PFSK-1 (cell line): ENCODE measurements around the gene CNIH2.

Source experiments
- FOXP2 ChIP-seq: optimal IDR thresholded peaks from 2 replicates; pipeline ENCODE3; 2011; ENCODE audit warnings: borderline replicate concordance, control low read depth, inconsistent platforms; ENCODE audit not compliant: insufficient read depth; ENCODE audit errors: extremely low read length, extremely low read depth
- POLR2AphosphoS5 ChIP-seq: IDR thresholded peaks from 2 replicates; pipeline ENCODE4 v1.6.1; 2012; ENCODE audit warnings: low read depth, mild to moderate bottlenecking, control low read depth, low read length, moderate library complexity
- SIN3A ChIP-seq: IDR thresholded peaks from 2 replicates; pipeline ENCODE4 v1.6.1; 2012; ENCODE audit warnings: mild to moderate bottlenecking, low read length, moderate library complexity, borderline replicate concordance; ENCODE audit not compliant: insufficient read depth
- TAF1 ChIP-seq: IDR thresholded peaks from 2 replicates; pipeline ENCODE4 v1.6.1; 2012; ENCODE audit warnings: low read length, control low read depth, borderline replicate concordance; ENCODE audit not compliant: insufficient read depth
- TF ChIP-seq, protein P1 (sequence below), 2 experiments: IDR thresholded peaks; 2 replicates each; pipeline versions ENCODE4 v1.6.1 to v1.8.0; 2011 to 2012; ENCODE audit warnings: low read depth in 2 of 2, low read length in 2 of 2, control low read depth in 1 of 2, inconsistent platforms in 1 of 2, mild to moderate bottlenecking in 1 of 2, moderate library complexity in 1 of 2; ENCODE audit not compliant: insufficient read depth in 1 of 2

The CNIH2 gene

DNA sequence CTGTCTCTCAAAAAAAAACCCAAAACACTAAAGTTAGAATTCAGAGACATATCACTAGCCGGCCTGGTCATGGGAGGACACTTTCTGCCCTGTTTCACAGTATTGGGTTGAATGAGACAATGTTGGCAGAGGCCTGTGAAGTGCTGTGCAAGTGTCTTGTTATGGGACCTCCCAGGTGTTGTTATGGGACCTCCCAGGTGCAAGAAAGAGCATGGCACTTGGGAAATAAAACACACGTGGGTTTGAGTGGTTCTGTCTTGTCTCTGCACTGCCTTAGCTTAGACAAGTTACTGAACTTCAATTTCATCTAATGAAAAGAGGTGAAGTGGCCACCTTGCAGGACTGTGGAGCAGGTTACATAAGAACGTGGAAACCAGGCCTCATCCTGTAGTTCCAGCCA, 38.5 kb upstream of the CNIH2 start:
- TF ChIP-seq SIN3A (no peak), TAF1 (no peak), FOXP2 (no peak), POLR2AphosphoS5 (no peak)
- TF ChIP-seq, protein P1, sequence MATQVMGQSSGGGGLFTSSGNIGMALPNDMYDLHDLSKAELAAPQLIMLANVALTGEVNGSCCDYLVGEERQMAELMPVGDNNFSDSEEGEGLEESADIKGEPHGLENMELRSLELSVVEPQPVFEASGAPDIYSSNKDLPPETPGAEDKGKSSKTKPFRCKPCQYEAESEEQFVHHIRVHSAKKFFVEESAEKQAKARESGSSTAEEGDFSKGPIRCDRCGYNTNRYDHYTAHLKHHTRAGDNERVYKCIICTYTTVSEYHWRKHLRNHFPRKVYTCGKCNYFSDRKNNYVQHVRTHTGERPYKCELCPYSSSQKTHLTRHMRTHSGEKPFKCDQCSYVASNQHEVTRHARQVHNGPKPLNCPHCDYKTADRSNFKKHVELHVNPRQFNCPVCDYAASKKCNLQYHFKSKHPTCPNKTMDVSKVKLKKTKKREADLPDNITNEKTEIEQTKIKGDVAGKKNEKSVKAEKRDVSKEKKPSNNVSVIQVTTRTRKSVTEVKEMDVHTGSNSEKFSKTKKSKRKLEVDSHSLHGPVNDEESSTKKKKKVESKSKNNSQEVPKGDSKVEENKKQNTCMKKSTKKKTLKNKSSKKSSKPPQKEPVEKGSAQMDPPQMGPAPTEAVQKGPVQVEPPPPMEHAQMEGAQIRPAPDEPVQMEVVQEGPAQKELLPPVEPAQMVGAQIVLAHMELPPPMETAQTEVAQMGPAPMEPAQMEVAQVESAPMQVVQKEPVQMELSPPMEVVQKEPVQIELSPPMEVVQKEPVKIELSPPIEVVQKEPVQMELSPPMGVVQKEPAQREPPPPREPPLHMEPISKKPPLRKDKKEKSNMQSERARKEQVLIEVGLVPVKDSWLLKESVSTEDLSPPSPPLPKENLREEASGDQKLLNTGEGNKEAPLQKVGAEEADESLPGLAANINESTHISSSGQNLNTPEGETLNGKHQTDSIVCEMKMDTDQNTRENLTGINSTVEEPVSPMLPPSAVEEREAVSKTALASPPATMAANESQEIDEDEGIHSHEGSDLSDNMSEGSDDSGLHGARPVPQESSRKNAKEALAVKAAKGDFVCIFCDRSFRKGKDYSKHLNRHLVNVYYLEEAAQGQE (IDR thresholded peaks at IDR 0.05; ENCODE audit: insufficient read depth in 1 of 2, low read depth in 2 of 2, low read length in 2 of 2) = no peak

DNA sequence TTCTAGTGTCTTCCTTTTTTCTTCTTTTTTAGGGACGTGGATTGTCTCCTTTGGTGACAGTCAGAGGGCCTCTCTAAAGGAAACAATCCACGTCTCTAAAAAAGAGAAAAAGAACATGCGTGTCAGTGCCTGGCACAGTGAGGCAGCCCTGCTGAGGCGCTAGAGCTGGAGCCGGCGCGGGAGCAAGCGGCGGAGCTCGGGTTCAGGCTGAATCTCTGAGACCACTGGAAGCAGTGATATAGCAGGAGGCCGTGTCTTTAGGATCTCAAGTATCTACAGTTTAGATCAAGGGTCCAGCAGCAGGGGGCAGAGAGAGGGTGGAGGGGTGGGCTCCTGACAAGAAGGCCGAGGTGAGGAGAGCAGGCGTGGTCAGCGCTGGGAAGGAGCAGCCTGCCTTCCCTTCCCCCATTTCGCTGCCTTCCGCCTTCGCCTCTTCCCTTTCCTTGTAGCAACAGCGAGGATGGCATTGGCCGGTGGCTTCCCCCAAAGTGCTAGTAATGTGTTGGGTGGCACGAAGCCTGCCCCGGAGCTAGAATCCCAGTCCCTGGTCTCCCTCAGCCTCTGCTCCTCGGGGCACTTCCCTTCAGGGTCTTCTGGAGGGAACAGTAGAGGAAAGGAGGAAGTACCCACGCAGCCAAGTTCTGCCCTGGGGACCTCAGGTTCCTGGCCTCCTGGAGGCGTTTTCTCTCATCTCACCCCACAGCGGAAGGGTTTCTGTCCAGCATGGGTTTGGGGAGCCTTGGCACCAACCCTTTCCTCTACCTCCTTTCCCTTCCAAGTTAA, 37.8 kb upstream of the CNIH2 start:
- TF ChIP-seq POLR2AphosphoS5 = no peak

DNA sequence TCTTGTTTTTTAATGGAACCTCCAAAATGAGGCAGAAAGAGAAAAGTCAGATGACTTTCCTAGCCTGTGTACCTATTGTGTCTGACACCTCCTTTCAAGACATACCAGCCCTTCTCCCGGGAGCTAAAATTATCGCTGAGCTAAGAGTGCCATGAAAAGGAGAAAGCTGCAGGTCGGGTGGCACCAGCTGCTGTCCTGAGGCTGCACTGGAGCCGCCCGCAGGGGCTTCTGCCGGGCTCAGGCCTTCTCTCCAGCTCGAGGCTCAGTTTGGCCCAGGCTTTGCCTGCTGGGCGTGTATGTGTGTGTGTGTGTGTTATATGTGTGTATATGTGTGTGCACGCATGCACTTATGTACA, 37.2 kb upstream of the CNIH2 start:
- no peak for TF ChIP-seq FOXP2
- no peak for TF ChIP-seq POLR2AphosphoS5
- TF ChIP-seq, protein P1 (IDR thresholded peaks at IDR 0.05; ENCODE audit: insufficient read depth in 1 of 2, low read depth in 2 of 2, low read length in 2 of 2) = no peak
- TF ChIP-seq SIN3A = no peak
- TF ChIP-seq TAF1 = no peak

DNA sequence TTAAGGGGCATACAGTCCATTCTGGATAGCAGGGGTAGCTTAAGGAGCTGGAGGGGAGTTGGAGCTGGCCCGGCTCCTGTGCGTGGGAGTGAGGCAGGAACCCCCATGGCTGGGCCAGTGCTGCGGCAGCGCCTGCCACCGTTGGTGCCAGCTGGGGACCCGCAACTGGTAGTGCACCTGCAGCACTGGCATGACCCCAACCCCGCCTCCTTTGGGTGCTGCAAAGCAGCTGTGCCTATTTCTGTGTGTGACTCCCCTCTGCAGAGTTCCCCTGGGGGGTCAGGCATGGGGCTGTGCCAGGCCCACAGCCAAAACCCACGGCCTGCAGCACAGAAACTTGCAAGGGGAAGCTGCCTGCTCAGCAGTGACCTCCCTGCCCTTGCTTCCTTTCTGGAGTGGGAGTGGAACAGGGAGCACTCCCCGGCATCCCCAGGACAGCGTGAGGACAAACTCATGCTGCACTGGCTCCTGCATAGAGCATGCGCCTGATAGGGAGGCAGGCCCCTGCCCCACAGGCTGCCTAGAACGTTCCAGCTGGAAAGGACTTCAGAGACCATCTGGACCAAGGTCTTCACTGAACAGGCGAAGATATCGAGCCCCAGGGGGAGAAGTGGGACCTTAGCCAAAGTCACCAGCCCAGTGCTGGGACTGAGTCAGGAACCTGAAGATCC, 35.7 kb upstream of the CNIH2 start:
- TF ChIP-seq TAF1 (no peak), FOXP2 (no peak), POLR2AphosphoS5 (no peak), SIN3A (no peak)
- TF ChIP-seq, protein P1 (IDR thresholded peaks at IDR 0.05; ENCODE audit: insufficient read depth in 1 of 2, low read depth in 2 of 2, low read length in 2 of 2) = no peak

DNA sequence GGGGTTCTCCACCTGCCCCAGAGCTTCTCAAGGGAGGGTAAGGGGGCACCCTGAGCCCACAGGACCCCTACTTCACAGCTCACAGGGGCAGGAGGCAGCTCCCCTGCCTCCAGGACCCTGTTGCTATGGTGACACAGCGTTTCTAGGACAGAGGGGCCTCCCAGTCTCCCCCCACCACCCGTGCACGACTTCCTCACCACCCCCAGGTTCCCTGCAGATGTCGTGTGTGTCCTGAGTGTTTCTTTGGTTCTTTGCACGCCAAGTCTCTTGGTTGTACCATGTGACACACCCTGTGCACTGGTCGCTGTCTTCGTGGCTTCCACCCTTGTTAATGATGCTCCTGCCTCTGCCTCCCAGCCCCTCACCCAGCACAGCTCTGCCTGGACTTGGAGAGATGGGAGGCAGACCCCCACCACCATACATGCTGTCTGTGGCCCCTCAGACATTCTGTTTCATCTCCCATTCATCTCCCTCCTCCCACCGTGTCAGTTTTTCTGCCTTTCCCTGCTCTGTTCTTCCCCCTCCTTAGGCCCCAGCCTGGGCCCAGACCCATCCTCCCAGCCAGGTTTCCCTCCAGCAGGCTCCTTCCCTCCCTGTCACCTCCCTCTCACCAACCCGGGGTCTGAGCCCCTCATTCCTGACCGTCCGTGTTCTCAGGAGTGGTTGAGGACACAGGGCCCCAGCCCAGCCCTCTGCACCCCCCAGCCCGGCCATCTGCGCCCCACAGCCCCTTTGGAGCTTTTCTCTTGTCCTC, 34.0 kb upstream of the CNIH2 start:
- TF ChIP-seq FOXP2 = no peak
- TF ChIP-seq TAF1 = no peak
- TF ChIP-seq POLR2AphosphoS5 = no peak
- no peak for TF ChIP-seq SIN3A
- TF ChIP-seq, protein P1 (IDR thresholded peaks at IDR 0.05; ENCODE audit: insufficient read depth in 1 of 2, low read depth in 2 of 2, low read length in 2 of 2) = no peak
